GM23338 (cell line): ENCODE results near the gene OTUB2. TPM values are rescaled to one million over a fixed set of nuclear protein-coding genes. Genes with fewer than 3 reads are reported as not detected.

Source experiments
- ATAC-seq: fragments of 200-7000 bp; cut with Tn5 transposase; 3 replicates; pipeline ENCODE4 v1.9.1; 2020
- DNase-seq: peaks from one replicate; pipeline ENCODE4 v3.0.0-alpha.2; 2015; ENCODE audit warnings: low spot score
- H2AFZ ChIP-seq: fragments of 200-600 bp; sonication (generic); 2 replicates; pipeline ENCODE4 v1.8.0; 2016; ENCODE audit warnings: antibody characterized with exemption, mild to moderate bottlenecking, moderate library complexity
- H3F3A ChIP-seq: fragments of 200-600 bp; sonication (generic); replicated peaks from 2 replicates; pipeline ENCODE4 v1.8.0; 2017; ENCODE audit warnings: antibody characterized with exemption, mixed run types, low read depth
- H3K27ac ChIP-seq: fragments of 200-600 bp; sonication (generic); 2 replicates; pipeline ENCODE4 v1.6.1; 2016; ENCODE audit warnings: low read depth
- H3K27me3 ChIP-seq: fragments of 200-600 bp; sonication (generic); 2 replicates; pipeline ENCODE4 v1.8.0; 2016; ENCODE audit warnings: mild to moderate bottlenecking, mixed run types, moderate library complexity; ENCODE audit not compliant: insufficient read depth
- H3K36me3 ChIP-seq: fragments of 200-600 bp; sonication (generic); 2 replicates; pipeline ENCODE4 v1.8.0; 2016; ENCODE audit warnings: mild to moderate bottlenecking; ENCODE audit not compliant: insufficient read depth
- H3K4me1 ChIP-seq: fragments of 200-600 bp; sonication (generic); 2 replicates; pipeline ENCODE4 v1.8.0; 2016; ENCODE audit warnings: mild to moderate bottlenecking, moderate library complexity; ENCODE audit not compliant: insufficient read depth
- H3K4me2 ChIP-seq: fragments of 200-600 bp; sonication (generic); 2 replicates; pipeline ENCODE4 v1.7.1; 2017; ENCODE audit warnings: mixed run types
- H3K4me3 ChIP-seq: fragments of 200-600 bp; sonication (generic); 2 replicates; pipeline ENCODE4 v1.6.1; 2016; ENCODE audit warnings: mixed run types
- H3K79me2 ChIP-seq: fragments of 200-600 bp; sonication (generic); replicated peaks from 2 replicates; pipeline ENCODE4 v1.8.0; 2017; ENCODE audit warnings: mild to moderate bottlenecking; ENCODE audit not compliant: insufficient read depth
- H3K9me2 ChIP-seq: fragments of 200-600 bp; sonication (generic); 2 replicates; pipeline ENCODE4 v1.8.0; 2017; ENCODE audit not compliant: insufficient read depth
- H4K20me1 ChIP-seq: fragments of 200-600 bp; sonication (generic); replicated peaks from 2 replicates; pipeline ENCODE4 v1.8.0; 2017; ENCODE audit warnings: mild to moderate bottlenecking; ENCODE audit not compliant: insufficient read depth
- H3K27ac Mint-ChIP-seq: 2 replicates; pipeline ENCODE4 v1.8.0; 2020; ENCODE audit warnings: inconsistent platforms, mild to moderate bottlenecking, moderate library complexity, mixed read lengths
- H3K27me3 Mint-ChIP-seq: 3 replicates; pipeline ENCODE4 v1.8.0; 2022; ENCODE audit warnings: low read depth, mild to moderate bottlenecking, moderate library complexity, mixed read lengths, inconsistent platforms; ENCODE audit not compliant: insufficient read depth, poor library complexity
- H3K36me3 Mint-ChIP-seq: 3 replicates; pipeline ENCODE4 v1.8.0; 2021; ENCODE audit warnings: low read depth, mild to moderate bottlenecking, inconsistent platforms, moderate library complexity, mixed read lengths
- H3K4me1 Mint-ChIP-seq: 3 replicates; pipeline ENCODE4 v1.8.0; 2020; ENCODE audit warnings: mild to moderate bottlenecking, inconsistent platforms, mixed read lengths
- H3K4me3 Mint-ChIP-seq: 3 replicates; pipeline ENCODE4 v1.8.0; 2021; ENCODE audit warnings: moderate library complexity, mild to moderate bottlenecking, inconsistent platforms, mixed read lengths
- H3K9me3 Mint-ChIP-seq: 3 replicates; pipeline ENCODE4 v1.8.0; 2020; ENCODE audit warnings: moderate library complexity, mild to moderate bottlenecking, inconsistent platforms, mixed read lengths
- CREB1 ChIP-seq: fragments of 250-450 bp; sonication (Bioruptor Pico); IDR thresholded peaks from 2 replicates; pipeline ENCODE4 v1.5.0; 2020; ENCODE audit warnings: low read depth, mild to moderate bottlenecking, moderate library complexity
- CTCF ChIP-seq, 2 experiments: fragments of 200-600 bp in 1 of 2; sonication (generic) in 1 of 2; conservative IDR thresholded peaks; 2 replicates each; pipeline versions ENCODE4 v1.5.1 to v1.6.1; 2016 to 2017; ENCODE audit warnings: antibody characterized with exemption in 2 of 2, low read depth in 2 of 2, mild to moderate bottlenecking in 2 of 2, moderate library complexity in 1 of 2
- ETS1 ChIP-seq: IDR thresholded peaks from 2 replicates; pipeline ENCODE4 v1.6.1; 2016; ENCODE audit warnings: antibody characterized with exemption
- EZH2 ChIP-seq: fragments of 200-600 bp; sonication (generic); IDR thresholded peaks from one replicate; pipeline ENCODE4 v1.8.0; 2017; ENCODE audit warnings: antibody characterized with exemption, mild to moderate bottlenecking, low read depth; ENCODE audit not compliant: unreplicated experiment
- EZH2phosphoT487 ChIP-seq: fragments of 200-600 bp; sonication (generic); IDR thresholded peaks from one replicate; pipeline ENCODE4 v1.8.1; 2018; ENCODE audit warnings: antibody characterized with exemption; ENCODE audit not compliant: unreplicated experiment
- JUNB ChIP-seq: IDR thresholded peaks from one replicate; pipeline ENCODE4 v1.6.1; 2016; ENCODE audit warnings: antibody characterized with exemption; ENCODE audit not compliant: unreplicated experiment
- NANOG ChIP-seq: IDR thresholded peaks from 2 replicates; pipeline ENCODE4 v1.6.1; 2016; ENCODE audit warnings: antibody characterized with exemption, borderline replicate concordance
- POLR2AphosphoS5 ChIP-seq: IDR thresholded peaks from 2 replicates; pipeline ENCODE4 v1.6.1; 2016; ENCODE audit warnings: antibody characterized with exemption, low read depth
- STAT1 ChIP-seq: IDR thresholded peaks from one replicate; pipeline ENCODE4 v1.6.1; 2016; ENCODE audit warnings: antibody characterized with exemption; ENCODE audit not compliant: unreplicated experiment
- ZNF114 ChIP-seq: fragments of 250-450 bp; sonication (Bioruptor Pico); IDR thresholded peaks from 2 replicates; pipeline ENCODE4 v1.5.0; 2020; ENCODE audit warnings: mild to moderate bottlenecking, moderate library complexity
- ZNF331 ChIP-seq: fragments of 250-450 bp; sonication (Bioruptor Pico); IDR thresholded peaks from 2 replicates; pipeline ENCODE4 v1.5.0; 2020; ENCODE audit warnings: low read depth, mild to moderate bottlenecking, moderate library complexity
- polyA plus RNA-seq: library from polyadenylated mRNA; unstranded; fragments of >200 nt; fragmentation: Nextera tagmentation; extraction: Ambion mirVana; gene quantifications from 2 replicates; pipeline ENCODE4 v1.2.1, GENCODE V29; 2016
- total RNA-seq: library from RNA; depleted of rRNA; stranded (reverse); fragments of >200 nt; shearing (Covaris generic); gene quantifications from 2 replicates; pipeline ENCODE4 v1.2.3, GENCODE V29; 2014
- TF ChIP-seq, protein P1 (sequence below): fragments of 250-450 bp; sonication (Bioruptor Pico); IDR thresholded peaks from 2 replicates; pipeline ENCODE4 v1.5.0; 2020; ENCODE audit warnings: mild to moderate bottlenecking, moderate library complexity
- TF ChIP-seq, protein P2 (sequence below): IDR thresholded peaks from one replicate; pipeline ENCODE4 v1.6.1; 2018; ENCODE audit warnings: antibody characterized with exemption; ENCODE audit not compliant: unreplicated experiment

OTUB2 gene
- total and polyA plus RNA-seq, 2 experiments from 2014 or later, result 2.1 to 4.1 TPM

- peaks cover 18% of the 10 kb centered on the region for H3K27me3 Mint-ChIP-seq
- H3K9me3 Mint-ChIP-seq, result no peaks in the 10 kb centered on the region
- Histone ChIP-seq H3K36me3 (no peaks in the 10 kb centered on the region), H3K9me2 (no peaks in the 10 kb centered on the region), H3K4me1 (no peaks in the 10 kb centered on the region), H3K27ac (no peak overlapping the region), H3K27me3 (no peaks in the 10 kb centered on the region), H3K4me2 (no peak overlapping the region), H3K4me3 (no peak overlapping the region), H4K20me1 (no peaks in the 10 kb centered on the region), H3K79me2 (no peaks in the 10 kb centered on the region), H2AFZ (no peak overlapping the region), H3F3A (no peaks in the 10 kb centered on the region)
- peaks cover 6% of the 10 kb centered on the region; the same call in 1 of the 3 replicates for H3K4me1 Mint-ChIP-seq
- TF ChIP-seq EZH2 (no peak), STAT1 (no peak), EZH2phosphoT487 (no peak), ETS1 (no peak), CREB1 (CRISPR knock-in tag) (no peak), ZNF331 (no peak), NANOG (no peak), JUNB (no peak), ZNF114 (no peak), CTCF (conservative IDR thresholded peaks at IDR 0.05; ENCODE audit: low read depth in 2 of 2) (no peak), POLR2AphosphoS5 (no peak)
- TF ChIP-seq, protein P1, sequence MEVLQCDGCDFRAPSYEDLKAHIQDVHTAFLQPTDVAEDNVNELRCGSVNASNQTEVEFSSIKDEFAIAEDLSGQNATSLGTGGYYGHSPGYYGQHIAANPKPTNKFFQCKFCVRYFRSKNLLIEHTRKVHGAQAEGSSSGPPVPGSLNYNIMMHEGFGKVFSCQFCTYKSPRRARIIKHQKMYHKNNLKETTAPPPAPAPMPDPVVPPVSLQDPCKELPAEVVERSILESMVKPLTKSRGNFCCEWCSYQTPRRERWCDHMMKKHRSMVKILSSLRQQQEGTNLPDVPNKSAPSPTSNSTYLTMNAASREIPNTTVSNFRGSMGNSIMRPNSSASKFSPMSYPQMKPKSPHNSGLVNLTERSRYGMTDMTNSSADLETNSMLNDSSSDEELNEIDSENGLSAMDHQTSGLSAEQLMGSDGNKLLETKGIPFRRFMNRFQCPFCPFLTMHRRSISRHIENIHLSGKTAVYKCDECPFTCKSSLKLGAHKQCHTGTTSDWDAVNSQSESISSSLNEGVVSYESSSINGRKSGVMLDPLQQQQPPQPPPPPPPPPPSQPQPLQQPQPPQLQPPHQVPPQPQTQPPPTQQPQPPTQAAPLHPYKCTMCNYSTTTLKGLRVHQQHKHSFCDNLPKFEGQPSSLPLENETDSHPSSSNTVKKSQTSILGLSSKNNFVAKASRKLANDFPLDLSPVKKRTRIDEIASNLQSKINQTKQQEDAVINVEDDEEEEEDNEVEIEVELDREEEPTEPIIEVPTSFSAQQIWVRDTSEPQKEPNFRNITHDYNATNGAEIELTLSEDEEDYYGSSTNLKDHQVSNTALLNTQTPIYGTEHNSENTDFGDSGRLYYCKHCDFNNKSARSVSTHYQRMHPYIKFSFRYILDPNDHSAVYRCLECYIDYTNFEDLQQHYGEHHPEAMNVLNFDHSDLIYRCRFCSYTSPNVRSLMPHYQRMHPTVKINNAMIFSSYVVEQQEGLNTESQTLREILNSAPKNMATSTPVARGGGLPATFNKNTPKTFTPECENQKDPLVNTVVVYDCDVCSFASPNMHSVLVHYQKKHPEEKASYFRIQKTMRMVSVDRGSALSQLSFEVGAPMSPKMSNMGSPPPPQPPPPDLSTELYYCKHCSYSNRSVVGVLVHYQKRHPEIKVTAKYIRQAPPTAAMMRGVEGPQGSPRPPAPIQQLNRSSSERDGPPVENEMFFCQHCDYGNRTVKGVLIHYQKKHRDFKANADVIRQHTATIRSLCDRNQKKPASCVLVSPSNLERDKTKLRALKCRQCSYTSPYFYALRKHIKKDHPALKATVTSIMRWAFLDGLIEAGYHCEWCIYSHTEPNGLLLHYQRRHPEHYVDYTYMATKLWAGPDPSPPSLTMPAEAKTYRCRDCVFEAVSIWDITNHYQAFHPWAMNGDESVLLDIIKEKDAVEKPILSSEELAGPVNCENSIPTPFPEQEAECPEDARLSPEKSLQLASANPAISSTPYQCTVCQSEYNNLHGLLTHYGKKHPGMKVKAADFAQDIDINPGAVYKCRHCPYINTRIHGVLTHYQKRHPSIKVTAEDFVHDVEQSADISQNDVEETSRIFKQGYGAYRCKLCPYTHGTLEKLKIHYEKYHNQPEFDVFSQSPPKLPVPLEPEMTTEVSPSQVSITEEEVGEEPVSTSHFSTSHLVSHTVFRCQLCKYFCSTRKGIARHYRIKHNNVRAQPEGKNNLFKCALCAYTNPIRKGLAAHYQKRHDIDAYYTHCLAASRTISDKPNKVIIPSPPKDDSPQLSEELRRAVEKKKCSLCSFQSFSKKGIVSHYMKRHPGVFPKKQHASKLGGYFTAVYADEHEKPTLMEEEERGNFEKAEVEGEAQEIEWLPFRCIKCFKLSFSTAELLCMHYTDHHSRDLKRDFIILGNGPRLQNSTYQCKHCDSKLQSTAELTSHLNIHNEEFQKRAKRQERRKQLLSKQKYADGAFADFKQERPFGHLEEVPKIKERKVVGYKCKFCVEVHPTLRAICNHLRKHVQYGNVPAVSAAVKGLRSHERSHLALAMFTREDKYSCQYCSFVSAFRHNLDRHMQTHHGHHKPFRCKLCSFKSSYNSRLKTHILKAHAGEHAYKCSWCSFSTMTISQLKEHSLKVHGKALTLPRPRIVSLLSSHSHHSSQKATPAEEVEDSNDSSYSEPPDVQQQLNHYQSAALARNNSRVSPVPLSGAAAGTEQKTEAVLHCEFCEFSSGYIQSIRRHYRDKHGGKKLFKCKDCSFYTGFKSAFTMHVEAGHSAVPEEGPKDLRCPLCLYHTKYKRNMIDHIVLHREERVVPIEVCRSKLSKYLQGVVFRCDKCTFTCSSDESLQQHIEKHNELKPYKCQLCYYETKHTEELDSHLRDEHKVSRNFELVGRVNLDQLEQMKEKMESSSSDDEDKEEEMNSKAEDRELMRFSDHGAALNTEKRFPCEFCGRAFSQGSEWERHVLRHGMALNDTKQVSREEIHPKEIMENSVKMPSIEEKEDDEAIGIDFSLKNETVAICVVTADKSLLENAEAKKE (CRISPR knock-in tag), result no peak
- TF ChIP-seq, protein P2, sequence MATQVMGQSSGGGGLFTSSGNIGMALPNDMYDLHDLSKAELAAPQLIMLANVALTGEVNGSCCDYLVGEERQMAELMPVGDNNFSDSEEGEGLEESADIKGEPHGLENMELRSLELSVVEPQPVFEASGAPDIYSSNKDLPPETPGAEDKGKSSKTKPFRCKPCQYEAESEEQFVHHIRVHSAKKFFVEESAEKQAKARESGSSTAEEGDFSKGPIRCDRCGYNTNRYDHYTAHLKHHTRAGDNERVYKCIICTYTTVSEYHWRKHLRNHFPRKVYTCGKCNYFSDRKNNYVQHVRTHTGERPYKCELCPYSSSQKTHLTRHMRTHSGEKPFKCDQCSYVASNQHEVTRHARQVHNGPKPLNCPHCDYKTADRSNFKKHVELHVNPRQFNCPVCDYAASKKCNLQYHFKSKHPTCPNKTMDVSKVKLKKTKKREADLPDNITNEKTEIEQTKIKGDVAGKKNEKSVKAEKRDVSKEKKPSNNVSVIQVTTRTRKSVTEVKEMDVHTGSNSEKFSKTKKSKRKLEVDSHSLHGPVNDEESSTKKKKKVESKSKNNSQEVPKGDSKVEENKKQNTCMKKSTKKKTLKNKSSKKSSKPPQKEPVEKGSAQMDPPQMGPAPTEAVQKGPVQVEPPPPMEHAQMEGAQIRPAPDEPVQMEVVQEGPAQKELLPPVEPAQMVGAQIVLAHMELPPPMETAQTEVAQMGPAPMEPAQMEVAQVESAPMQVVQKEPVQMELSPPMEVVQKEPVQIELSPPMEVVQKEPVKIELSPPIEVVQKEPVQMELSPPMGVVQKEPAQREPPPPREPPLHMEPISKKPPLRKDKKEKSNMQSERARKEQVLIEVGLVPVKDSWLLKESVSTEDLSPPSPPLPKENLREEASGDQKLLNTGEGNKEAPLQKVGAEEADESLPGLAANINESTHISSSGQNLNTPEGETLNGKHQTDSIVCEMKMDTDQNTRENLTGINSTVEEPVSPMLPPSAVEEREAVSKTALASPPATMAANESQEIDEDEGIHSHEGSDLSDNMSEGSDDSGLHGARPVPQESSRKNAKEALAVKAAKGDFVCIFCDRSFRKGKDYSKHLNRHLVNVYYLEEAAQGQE, result no peak
- H3K36me3 Mint-ChIP-seq, result peaks cover 19% of the 10 kb centered on the region
- DNase-seq, result no peak
- H3K27ac Mint-ChIP-seq, result no peak overlapping the region
- no peak overlapping the region for H3K4me3 Mint-ChIP-seq
- no peak for ATAC-seq
These were observed 16.4 kb downstream of the OTUB2 start for GRCh38 chr14:94042433-94043091.
